ENCODE measurements around the gene BGLAP. TPM values are rescaled to one million over a fixed set of nuclear protein-coding genes. Genes with fewer than 3 reads are reported as not detected.

The BGLAP gene
- total RNA-seq, 3 donors from 2014 or later, result 1.4 to 4.6 (median 2.4) TPM

GRCh38 chr1:156196445-156196844, 45.5 kb upstream of the BGLAP start:
- H3K4me3 ChIP-seq, result no peak overlapping the region
- no peak for DNase-seq
- H3K36me3 ChIP-seq (ENCODE audit: low read depth), result no peaks in the 10 kb centered on the region
- TF ChIP-seq, protein P1, sequence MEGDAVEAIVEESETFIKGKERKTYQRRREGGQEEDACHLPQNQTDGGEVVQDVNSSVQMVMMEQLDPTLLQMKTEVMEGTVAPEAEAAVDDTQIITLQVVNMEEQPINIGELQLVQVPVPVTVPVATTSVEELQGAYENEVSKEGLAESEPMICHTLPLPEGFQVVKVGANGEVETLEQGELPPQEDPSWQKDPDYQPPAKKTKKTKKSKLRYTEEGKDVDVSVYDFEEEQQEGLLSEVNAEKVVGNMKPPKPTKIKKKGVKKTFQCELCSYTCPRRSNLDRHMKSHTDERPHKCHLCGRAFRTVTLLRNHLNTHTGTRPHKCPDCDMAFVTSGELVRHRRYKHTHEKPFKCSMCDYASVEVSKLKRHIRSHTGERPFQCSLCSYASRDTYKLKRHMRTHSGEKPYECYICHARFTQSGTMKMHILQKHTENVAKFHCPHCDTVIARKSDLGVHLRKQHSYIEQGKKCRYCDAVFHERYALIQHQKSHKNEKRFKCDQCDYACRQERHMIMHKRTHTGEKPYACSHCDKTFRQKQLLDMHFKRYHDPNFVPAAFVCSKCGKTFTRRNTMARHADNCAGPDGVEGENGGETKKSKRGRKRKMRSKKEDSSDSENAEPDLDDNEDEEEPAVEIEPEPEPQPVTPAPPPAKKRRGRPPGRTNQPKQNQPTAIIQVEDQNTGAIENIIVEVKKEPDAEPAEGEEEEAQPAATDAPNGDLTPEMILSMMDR (IDR thresholded peaks at IDR 0.05), result no peak
- no peak for ATAC-seq
- intact Hi-C loops (cut with DNase I, micrococcal nuclease), result no loop called here
- peaks cover 9% of the 10 kb centered on the region for H3K4me1 ChIP-seq (ENCODE audit: low read depth)
- no peaks in the 10 kb centered on the region for H3K9me3 ChIP-seq

GRCh38 chr1:156198831-156199349, 43.1 kb upstream of the BGLAP start:
- no peak for DNase-seq
- intact Hi-C loops (cut with DNase I, micrococcal nuclease), result no loop called here
- H3K4me1 ChIP-seq (ENCODE audit: low read depth), result peaks cover 9% of the 10 kb centered on the region
- no peaks in the 10 kb centered on the region for H3K36me3 ChIP-seq (ENCODE audit: low read depth)
- TF ChIP-seq, protein P1 (IDR thresholded peaks at IDR 0.05), result no peak
- ATAC-seq, result no peak
- no peaks in the 10 kb centered on the region for H3K9me3 ChIP-seq
- no peak overlapping the region for H3K4me3 ChIP-seq

DNA sequence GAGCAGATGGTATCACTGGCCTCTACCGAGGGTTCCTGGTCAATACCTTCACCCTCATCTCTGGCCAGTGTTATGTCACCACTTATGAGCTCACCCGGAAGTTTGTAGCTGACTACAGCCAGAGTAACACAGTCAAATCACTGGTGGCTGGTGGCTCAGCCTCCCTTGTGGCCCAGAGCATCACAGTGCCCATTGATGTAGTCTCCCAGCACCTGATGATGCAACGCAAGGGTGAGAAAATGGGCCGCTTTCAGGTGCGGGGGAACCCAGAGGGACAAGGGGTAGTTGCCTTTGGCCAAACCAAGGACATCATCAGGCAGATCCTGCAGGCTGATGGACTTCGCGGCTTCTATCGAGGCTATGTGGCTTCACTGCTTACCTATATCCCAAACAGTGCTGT, 41.9 kb upstream of the BGLAP start:
- H3K36me3 ChIP-seq (ENCODE audit: low read depth), result no peaks in the 10 kb centered on the region
- intact Hi-C loops (cut with DNase I, micrococcal nuclease), result no loop called here
- H3K4me1 ChIP-seq (ENCODE audit: low read depth), result peaks cover 2% of the 10 kb centered on the region
- no peak overlapping the region for H3K4me3 ChIP-seq
- H3K9me3 ChIP-seq, result no peaks in the 10 kb centered on the region
- TF ChIP-seq, protein P1 (IDR thresholded peaks at IDR 0.05), result no peak
- ATAC-seq (no peak), DNase-seq (no peak)

DNA sequence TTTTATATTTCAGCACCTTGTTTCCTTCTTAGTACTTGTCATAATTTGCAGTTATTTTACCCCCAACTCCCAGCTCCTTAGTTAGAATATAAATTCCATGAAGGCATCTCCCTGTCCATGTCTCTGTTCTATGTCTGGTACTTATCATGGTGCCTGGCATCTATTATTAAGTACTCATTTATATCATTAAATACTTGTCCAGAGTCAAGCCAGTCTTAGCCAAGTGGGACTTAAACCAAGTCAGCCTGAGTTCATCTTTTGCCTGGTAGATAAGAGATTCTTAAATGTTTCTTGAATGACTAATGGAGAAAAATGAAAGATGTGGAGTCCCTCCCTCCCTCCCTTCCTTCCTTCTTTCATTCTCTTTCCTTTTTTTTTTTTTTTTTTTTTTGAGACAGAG, 38.7 kb upstream of the BGLAP start:
- H3K4me3 ChIP-seq, result no peak overlapping the region
- no peaks in the 10 kb centered on the region for H3K9me3 ChIP-seq
- no peaks in the 10 kb centered on the region for H3K4me1 ChIP-seq (ENCODE audit: low read depth)
- TF ChIP-seq, protein P1 (IDR thresholded peaks at IDR 0.05), result no peak
- intact Hi-C loops (cut with DNase I, micrococcal nuclease), result no loop called here
- no peaks in the 10 kb centered on the region for H3K36me3 ChIP-seq (ENCODE audit: low read depth)
- ATAC-seq, result no peak
- no peak for DNase-seq

- Histone ChIP-seq H3K36me3 (ENCODE audit: low read depth) (no peaks in the 10 kb centered on the region), H3K9me3 (no peaks in the 10 kb centered on the region), H3K4me3 (no peak overlapping the region), H3K4me1 (ENCODE audit: low read depth) (no peaks in the 10 kb centered on the region)
- ATAC-seq (no peak), DNase-seq (no peak)
- intact Hi-C loops (cut with DNase I, micrococcal nuclease), result no loop called here
- TF ChIP-seq, protein P1 (IDR thresholded peaks at IDR 0.05), result no peak
These were observed 37.3 kb upstream of the BGLAP start for GRCh38 chr1:156204686-156205085.

DNA sequence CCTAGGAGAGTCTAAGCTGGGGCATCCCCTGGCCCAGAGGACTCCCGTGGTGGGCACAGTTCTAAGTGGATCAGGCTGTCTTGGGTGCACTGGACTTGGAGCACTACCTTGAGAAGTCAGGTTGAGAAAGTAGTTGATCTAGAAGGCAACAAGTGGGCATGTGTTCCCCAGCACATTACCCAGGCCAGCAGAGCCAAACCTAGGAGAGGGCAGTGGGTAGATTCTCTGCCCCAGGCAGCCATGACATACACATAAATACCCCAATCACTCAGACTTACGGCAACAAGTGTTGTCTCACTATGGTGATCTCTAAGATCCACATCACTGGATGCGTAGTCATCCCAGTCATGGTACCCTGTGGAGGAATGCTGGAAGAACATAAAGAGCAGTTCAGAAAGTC, 30.7 kb upstream of the BGLAP start:
- no peak overlapping the region for H3K4me3 ChIP-seq
- no peaks in the 10 kb centered on the region for H3K9me3 ChIP-seq
- H3K4me1 ChIP-seq (ENCODE audit: low read depth), result peaks cover 9% of the 10 kb centered on the region
- intact Hi-C loops (cut with DNase I, micrococcal nuclease), result no loop called here
- DNase-seq (no peak), ATAC-seq (no peak)
- TF ChIP-seq, protein P1 (IDR thresholded peaks at IDR 0.05), result no peak
- no peaks in the 10 kb centered on the region for H3K36me3 ChIP-seq (ENCODE audit: low read depth)

Data from mucosa of descending colon (tissue), 3 donors.